Lower leg skin (tissue), 3 donors: ENCODE measurements around the gene SPINT1.

ENCODE experiments used
- POLR2A ChIP-seq, 2 donors: fragments of 450-650 bp; IDR thresholded peaks; one replicate each; pipeline ENCODE4 v1.6.1; 2016 to 2017; ENCODE audit warnings: antibody characterized with exemption in 2 of 2, mild to moderate bottlenecking in 1 of 2, moderate library complexity in 1 of 2
- TF ChIP-seq, protein P1 (sequence below), 3 donors: fragments of 450-650 bp; IDR thresholded peaks; one replicate each; pipeline ENCODE4 v1.5.1; 2016; ENCODE audit warnings: antibody characterized with exemption in 3 of 3, mild to moderate bottlenecking in 3 of 3, moderate library complexity in 2 of 3

DNA sequence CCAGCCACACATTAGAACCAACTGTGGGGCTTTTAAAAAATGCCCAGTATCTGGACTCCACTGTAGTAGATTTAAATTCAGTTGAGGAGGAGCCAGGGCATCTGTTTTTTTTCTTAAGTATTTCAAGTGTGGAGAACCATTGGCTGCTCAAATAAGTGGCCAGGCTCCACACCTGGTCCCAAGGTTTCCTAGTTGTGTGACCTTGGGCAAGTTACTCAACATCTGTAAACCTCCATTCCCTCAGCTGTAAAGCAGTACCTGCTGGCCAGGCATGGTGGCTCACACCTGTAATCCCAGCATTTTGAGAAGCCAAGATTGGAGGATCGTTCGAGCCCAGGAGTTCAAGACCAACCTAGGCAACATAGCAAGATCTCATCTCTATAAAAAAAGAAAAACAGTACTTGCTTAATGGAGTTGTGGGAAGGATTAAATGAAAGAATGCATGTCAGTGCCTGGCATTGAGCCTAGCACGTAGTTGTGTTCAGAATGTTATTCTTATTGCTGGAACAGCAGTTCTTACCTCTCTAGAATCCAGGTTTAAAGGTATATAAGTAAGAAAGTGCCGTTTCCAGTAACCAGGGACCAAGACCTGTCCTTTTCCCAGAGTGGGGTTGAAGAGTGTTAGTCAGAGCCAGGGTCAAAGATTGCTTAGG, 17.3 kb upstream of the SPINT1 start:
- no peak for TF ChIP-seq POLR2A (IDR thresholded peaks at IDR 0.05)
- TF ChIP-seq, protein P1, sequence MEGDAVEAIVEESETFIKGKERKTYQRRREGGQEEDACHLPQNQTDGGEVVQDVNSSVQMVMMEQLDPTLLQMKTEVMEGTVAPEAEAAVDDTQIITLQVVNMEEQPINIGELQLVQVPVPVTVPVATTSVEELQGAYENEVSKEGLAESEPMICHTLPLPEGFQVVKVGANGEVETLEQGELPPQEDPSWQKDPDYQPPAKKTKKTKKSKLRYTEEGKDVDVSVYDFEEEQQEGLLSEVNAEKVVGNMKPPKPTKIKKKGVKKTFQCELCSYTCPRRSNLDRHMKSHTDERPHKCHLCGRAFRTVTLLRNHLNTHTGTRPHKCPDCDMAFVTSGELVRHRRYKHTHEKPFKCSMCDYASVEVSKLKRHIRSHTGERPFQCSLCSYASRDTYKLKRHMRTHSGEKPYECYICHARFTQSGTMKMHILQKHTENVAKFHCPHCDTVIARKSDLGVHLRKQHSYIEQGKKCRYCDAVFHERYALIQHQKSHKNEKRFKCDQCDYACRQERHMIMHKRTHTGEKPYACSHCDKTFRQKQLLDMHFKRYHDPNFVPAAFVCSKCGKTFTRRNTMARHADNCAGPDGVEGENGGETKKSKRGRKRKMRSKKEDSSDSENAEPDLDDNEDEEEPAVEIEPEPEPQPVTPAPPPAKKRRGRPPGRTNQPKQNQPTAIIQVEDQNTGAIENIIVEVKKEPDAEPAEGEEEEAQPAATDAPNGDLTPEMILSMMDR (IDR thresholded peaks at IDR 0.05), result no peak
